ENCODE results near the gene SMIM1.

The SMIM1 gene

GRCh38 chr1:3777078-3777547, 4.6 kb downstream of the SMIM1 start:
- no peak for DNase-seq (ENCODE audit: low read depth)

- DNase-seq (ENCODE audit: low read depth), result no peak
These were observed 5.4 kb downstream of the SMIM1 start for GRCh38 chr1:3777647-3778589.

GRCh38 chr1:3778590-3779264, 6.2 kb downstream of the SMIM1 start:
- no peak for DNase-seq (ENCODE audit: low read depth)

- no peak for DNase-seq (ENCODE audit: low read depth)
These were observed 6.8 kb downstream of the SMIM1 start for GRCh38 chr1:3779265-3779911.

- no peak for DNase-seq (ENCODE audit: low read depth)
These were observed 7.4 kb downstream of the SMIM1 start for GRCh38 chr1:3779912-3780416.

- DNase-seq (ENCODE audit: low read depth), result no peak
These were observed 8.4 kb downstream of the SMIM1 start for GRCh38 chr1:3780901-3781300.

- no peak for DNase-seq (ENCODE audit: low read depth)
These were observed 11.3 kb downstream of the SMIM1 start for GRCh38 chr1:3783651-3784474.

GRCh38 chr1:3785045-3785444, 12.5 kb downstream of the SMIM1 start:
- no peak for DNase-seq (ENCODE audit: low read depth)

- no peak for DNase-seq (ENCODE audit: low read depth)
These were observed 13.1 kb downstream of the SMIM1 start for GRCh38 chr1:3785456-3786157.

GRCh38 chr1:3786468-3787348, 14.2 kb downstream of the SMIM1 start:
- no peak for DNase-seq (ENCODE audit: low read depth)

GRCh38 chr1:3787349-3787715, 14.8 kb downstream of the SMIM1 start:
- no peak for DNase-seq (ENCODE audit: low read depth)

- no peak for DNase-seq (ENCODE audit: low read depth)
These were observed 15.4 kb downstream of the SMIM1 start for GRCh38 chr1:3787745-3788605.

GRCh38 chr1:3788756-3789420, 16.3 kb downstream of the SMIM1 start:
- no peak for DNase-seq (ENCODE audit: low read depth)

GRCh38 chr1:3789421-3790300, 17.1 kb downstream of the SMIM1 start:
- DNase-seq (ENCODE audit: low read depth), result no peak

- DNase-seq (ENCODE audit: low read depth), result no peak
These were observed 18.0 kb downstream of the SMIM1 start for GRCh38 chr1:3790500-3790923.

GRCh38 chr1:3790952-3791351, 18.4 kb downstream of the SMIM1 start:
- DNase-seq (ENCODE audit: low read depth), result no peak

- no peak for DNase-seq (ENCODE audit: low read depth)
These were observed 23.1 kb downstream of the SMIM1 start for GRCh38 chr1:3795453-3796214.
